Rectal smooth muscle tissue (tissue), 1 donor: ENCODE measurements around the gene UBN2.

ENCODE experiments used
- H3K27ac ChIP-seq: one replicate; pipeline ENCODE4 v1.7.0; 2013; ENCODE audit warnings: low read depth, low read length, inconsistent platforms
- H3K27me3 ChIP-seq: one replicate; pipeline ENCODE4 v1.7.0; 2013; ENCODE audit warnings: low read length; ENCODE audit not compliant: control insufficient read depth, insufficient read depth
- H3K36me3 ChIP-seq: one replicate; pipeline ENCODE4 v1.7.0; 2013; ENCODE audit warnings: low read length; ENCODE audit not compliant: control insufficient read depth, insufficient read depth
- H3K4me1 ChIP-seq: one replicate; pipeline ENCODE4 v1.7.0; 2013; ENCODE audit warnings: low read length; ENCODE audit not compliant: control insufficient read depth, insufficient read depth
- H3K4me3 ChIP-seq: one replicate; pipeline ENCODE4 v1.7.0; 2013; ENCODE audit warnings: low read length
- H3K9ac ChIP-seq: one replicate; pipeline ENCODE4 v1.7.0; 2013; ENCODE audit warnings: low read length

The UBN2 gene

DNA sequence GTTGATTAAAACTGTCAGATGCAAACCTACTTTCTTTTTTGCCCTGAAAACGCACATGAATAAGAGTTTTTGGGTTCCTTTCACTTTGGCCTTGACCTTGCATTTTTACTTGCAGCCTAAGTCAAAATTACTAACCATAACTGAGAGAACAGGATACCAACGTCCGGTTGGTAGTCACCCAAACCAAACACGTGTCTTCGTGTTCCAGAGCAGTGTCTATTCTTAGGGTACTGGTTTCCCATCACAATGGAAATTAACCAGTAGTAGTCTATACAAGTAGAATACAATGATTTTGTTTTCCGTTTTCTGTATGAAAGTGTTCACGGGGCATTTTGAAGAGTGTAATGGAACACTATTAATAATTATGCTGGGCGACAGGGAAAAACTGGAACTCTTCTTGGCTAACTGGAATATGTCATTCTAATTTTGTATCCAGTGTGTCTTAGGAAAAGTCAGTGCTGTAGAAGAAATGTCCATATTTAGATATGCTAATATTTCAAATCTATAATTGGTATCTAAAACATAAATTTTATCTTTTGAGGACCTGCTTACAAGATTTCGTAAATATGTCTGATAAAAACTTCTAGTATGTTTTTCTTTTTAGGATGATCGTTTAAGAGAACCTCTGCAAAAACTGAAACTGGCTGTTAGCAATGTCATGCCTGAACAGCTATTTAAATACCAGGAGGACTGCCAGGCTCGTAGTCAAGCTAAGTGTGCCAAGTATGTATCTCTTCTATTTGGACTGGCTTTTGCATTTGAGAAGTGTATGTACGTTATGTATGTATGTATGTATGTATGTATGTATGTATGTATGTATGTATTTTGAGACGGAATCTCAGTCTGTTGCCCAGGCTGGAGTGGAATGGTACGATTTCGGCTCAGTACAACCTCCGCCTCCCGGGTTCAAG, 40.9 kb downstream of the UBN2 start:
- peak overlapping the region; percentile 52 for H3K27ac ChIP-seq

DNA sequence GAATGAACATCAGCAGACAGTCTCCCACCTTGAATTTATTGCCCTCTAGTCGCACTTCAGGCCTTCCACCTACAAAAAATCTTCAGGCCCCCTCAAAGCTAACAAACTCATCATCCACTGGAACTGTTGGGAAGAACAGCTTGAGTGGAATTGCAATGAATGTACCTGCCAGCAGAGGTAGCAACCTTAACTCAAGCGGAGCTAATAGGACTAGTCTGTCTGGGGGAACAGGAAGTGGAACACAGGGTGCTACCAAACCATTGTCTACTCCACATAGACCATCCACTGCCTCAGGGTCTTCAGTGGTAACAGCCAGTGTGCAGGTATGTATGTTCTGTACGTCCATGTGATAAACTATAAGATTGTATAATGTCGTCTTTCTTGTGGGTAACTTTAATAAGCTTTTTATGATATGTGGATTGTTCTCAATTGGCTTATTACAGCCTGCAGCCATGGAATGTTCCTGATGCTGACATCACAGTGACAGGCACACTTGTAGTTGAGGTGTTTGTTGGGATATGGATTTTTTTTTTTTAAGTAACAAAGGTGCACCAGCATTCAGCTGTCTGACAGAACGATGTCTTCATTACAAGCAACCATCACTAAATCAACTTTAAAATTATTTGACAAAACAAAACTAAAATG, 53.3 kb downstream of the UBN2 start:
- Histone ChIP-seq H3K9ac (no peak overlapping the region), H3K27ac (no peak overlapping the region), H3K4me3 (no peak overlapping the region), H3K27me3 (no peaks in the 10 kb centered on the region), H3K36me3 (peaks cover 19% of the 10 kb centered on the region), H3K4me1 (no peaks in the 10 kb centered on the region)

More for the DNA sequence above, 40.9 kb downstream of the UBN2 start:
- no peaks in the 10 kb centered on the region for H3K27me3 ChIP-seq
- H3K36me3 ChIP-seq = peaks cover 7% of the 10 kb centered on the region
- H3K9ac ChIP-seq = no peak overlapping the region
- H3K4me1 ChIP-seq = no peaks in the 10 kb centered on the region
- H3K4me3 ChIP-seq = no peak overlapping the region

DNA sequence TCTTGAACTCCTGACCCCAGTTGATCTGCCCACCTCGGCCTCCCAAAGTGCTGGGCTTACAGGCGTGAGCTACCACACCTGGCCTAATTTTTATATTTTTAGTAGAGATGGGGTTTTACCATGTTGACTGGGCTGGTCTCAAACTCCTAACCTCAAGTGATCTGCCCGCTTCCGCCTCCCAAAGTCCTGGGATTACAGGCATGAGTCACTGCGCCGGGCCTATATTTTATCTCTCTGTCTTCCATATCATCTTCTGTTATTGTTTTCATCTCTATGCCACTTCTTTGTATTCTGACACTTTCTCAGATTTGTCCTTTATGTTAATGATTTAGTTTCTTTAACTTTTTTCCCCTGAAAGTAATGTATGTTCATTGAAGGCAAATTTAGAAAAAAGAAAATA, 55.1 kb downstream of the UBN2 start:
- H3K27me3 ChIP-seq = no peaks in the 10 kb centered on the region
- H3K4me3 ChIP-seq = no peak overlapping the region
- peaks cover 19% of the 10 kb centered on the region for H3K36me3 ChIP-seq
- no peak overlapping the region for H3K9ac ChIP-seq
- H3K27ac ChIP-seq = no peak overlapping the region
- no peaks in the 10 kb centered on the region for H3K4me1 ChIP-seq

DNA sequence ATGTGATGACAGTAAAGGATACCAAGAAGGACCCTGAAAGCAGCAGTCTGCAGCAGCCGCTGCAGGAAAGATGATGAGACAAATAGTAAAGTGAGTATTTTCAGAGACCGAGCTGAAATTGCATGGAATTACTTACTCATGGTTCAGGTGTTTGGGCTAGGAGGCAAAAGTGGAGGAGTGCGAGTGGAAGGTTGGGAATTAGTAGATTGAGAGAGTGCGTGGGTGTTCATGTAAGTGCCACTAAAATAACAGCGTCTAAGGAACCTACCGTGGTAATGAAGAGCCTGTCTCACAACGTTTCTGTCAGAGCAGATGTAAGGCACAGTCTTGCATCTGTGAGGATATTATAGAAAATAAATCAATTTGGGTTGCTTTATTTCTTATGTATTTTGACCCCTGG, 61.8 kb downstream of the UBN2 start:
- no peak overlapping the region for H3K9ac ChIP-seq
- H3K36me3 ChIP-seq = peaks cover 19% of the 10 kb centered on the region
- H3K4me3 ChIP-seq = no peak overlapping the region

DNA sequence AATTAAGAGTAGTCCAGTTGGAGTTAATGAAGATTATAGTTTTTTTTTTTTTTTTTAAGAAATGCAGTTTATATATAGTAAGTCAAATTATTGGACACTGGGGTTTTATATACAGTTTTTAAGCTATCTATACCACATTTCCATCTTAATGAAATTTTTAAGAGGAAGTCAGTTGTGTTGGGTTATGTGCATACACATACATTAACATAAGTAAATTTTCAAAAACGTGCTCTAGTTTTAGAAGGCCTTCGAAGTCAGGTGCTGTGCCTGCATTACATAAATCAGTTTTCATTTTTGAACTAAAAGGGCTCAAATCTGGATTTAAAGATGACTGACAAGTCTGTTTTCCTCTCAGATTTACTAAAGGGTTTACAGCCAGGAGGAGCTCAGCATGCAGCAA, 62.5 kb downstream of the UBN2 start:
- no peaks in the 10 kb centered on the region for H3K27me3 ChIP-seq
- H3K9ac ChIP-seq = no peak overlapping the region
- H3K4me1 ChIP-seq = no peaks in the 10 kb centered on the region
- no peak overlapping the region for H3K4me3 ChIP-seq
- peaks cover 17% of the 10 kb centered on the region for H3K36me3 ChIP-seq
- H3K27ac ChIP-seq = no peak overlapping the region

More for the DNA sequence above, 61.8 kb downstream of the UBN2 start:
- Histone ChIP-seq H3K27ac (no peak overlapping the region), H3K27me3 (no peaks in the 10 kb centered on the region), H3K4me1 (no peaks in the 10 kb centered on the region)

DNA sequence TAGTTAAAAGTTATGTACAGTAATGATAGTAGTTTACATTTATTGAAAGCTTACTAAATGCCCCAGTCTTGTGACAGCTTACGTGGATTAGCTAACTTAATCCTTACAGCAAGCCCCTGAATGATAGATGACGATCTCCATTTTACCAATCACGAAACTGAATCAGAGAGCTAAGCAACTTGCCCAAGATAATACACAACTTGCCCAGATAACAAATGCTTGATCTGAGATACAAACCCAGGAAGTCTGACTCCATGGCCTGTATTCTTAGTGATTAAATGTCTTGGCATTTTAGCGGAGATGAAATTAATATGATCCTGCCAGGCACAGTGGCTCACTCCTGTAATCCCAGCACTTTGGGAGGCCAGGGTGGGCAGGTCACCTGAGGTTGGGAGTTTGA, 63.2 kb downstream of the UBN2 start:
- Histone ChIP-seq H3K4me1 (no peaks in the 10 kb centered on the region), H3K4me3 (no peak overlapping the region), H3K27ac (no peak overlapping the region), H3K27me3 (no peaks in the 10 kb centered on the region), H3K9ac (no peak overlapping the region), H3K36me3 (peaks cover 17% of the 10 kb centered on the region)

DNA sequence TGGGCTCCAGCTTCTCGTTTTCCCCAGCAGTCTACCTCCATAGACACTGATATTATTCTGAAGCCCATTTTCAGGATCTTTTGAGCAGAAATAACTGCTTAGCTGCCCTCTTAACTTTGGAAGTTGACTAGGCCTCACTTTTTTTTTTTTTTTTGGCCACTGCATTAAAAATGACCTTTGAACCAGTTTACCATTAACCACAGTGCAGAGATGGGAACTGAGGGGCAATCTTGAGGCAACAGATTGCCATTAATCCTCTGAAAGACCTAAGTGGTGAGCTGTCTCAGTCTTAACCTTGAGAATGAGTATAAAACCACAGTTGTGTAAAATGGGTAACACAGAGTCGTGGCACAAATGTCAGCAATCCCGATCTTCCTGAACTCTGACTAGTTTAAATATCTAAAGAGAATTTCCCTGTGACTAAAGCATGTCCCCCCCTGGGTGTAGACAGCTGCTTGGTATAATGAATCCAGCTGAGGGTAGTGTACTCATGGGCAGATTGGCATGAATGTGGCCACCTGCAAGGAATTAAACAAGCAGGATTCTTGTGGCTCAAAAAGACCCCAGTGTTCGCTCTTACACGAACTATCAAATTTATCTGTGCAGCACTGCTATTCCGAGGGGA, 64.0 kb downstream of the UBN2 start:
- H3K9ac ChIP-seq = no peak overlapping the region
- no peak overlapping the region for H3K27ac ChIP-seq
- peaks cover 17% of the 10 kb centered on the region for H3K36me3 ChIP-seq
- H3K4me3 ChIP-seq = no peak overlapping the region
- H3K4me1 ChIP-seq = no peaks in the 10 kb centered on the region
- no peaks in the 10 kb centered on the region for H3K27me3 ChIP-seq

DNA sequence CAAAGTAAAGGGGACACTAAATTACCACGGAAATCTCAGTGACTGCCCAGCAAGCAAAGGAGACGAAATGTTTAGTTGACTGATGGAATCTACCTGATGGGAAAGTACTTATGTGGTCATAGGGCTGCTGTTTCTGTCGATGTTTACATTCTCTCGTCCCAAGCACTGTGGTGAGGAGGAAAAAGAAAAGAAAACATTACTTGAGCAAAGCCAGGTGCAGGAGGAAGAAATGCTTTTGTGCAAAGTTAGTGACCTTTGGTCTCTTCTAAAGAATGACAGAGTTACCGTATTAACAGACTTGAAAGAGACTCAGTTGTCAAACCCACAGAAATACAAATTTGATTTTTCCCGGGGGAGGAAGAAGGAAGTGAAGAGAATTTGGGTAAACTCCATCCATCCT, 66.8 kb downstream of the UBN2 start:
- H3K9ac ChIP-seq = no peak overlapping the region
- no peaks in the 10 kb centered on the region for H3K4me1 ChIP-seq
- H3K27me3 ChIP-seq = no peaks in the 10 kb centered on the region
- H3K27ac ChIP-seq = no peak overlapping the region
- peaks cover 17% of the 10 kb centered on the region for H3K36me3 ChIP-seq
- no peak overlapping the region for H3K4me3 ChIP-seq

DNA sequence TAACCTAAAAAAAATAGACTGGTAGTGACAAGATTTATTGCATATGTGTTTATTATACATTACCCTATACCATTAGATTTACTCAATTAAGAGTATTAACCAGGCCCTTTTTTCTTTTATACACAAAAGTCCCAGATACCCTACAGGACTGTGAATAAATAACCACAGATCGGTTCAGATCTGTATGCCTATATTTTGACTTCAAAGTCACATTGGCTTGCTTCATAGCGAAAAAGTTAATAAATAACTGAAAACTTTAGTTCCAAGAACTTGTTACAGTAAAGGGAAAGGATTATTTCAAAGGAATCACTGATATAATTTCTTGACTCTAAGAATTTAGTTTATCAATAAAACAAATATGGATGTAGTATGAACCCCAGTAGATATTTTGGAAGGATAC, 68.3 kb downstream of the UBN2 start:
- H3K27ac ChIP-seq = no peak overlapping the region
- H3K27me3 ChIP-seq = no peaks in the 10 kb centered on the region
- no peaks in the 10 kb centered on the region for H3K4me1 ChIP-seq
- H3K36me3 ChIP-seq = peaks cover 12% of the 10 kb centered on the region
- no peak overlapping the region for H3K4me3 ChIP-seq
- H3K9ac ChIP-seq = no peak overlapping the region

DNA sequence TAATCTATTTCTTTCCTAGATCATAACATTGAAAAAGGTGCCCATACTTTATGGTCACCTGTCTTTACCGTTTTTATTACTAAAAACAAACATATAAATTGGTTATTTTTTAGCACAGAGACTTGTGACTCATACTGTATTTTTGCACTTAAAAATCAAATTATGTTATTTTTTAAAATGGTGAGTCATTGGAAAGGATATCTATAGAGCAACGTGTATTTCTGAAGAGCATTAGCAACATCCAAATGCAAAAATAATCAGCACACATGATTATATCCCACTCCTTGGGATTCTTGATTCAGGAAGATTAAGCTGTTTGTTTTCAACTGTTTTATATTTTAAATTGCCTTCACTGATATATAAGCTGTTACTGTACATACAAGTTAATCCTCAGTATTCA, 69.4 kb downstream of the UBN2 start:
- H3K9ac ChIP-seq = no peak overlapping the region
- H3K27me3 ChIP-seq = no peaks in the 10 kb centered on the region
- H3K4me1 ChIP-seq = no peaks in the 10 kb centered on the region
- H3K27ac ChIP-seq = no peak overlapping the region
- peaks cover 8% of the 10 kb centered on the region for H3K36me3 ChIP-seq
- H3K4me3 ChIP-seq = no peak overlapping the region

DNA sequence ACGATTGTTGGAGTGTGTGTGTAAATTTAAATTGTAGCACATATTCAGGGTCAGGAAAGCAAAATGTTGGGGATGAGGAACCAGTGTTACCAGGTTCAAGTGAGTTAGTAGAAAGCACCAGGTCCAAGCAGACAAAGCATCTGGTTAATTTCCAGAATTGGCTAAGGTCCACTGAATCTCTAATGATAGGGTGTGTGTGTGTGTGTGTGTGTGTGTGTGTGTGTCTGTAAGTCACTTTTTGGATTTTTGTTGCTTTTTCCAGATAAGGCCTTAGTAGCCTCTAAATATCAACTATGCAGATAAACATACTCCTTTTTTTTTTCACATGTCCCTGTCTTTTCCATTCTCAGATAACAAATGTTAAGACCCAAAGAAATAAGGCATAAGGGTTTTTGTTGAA, 73.5 kb downstream of the UBN2 start:
- no peak overlapping the region for H3K4me3 ChIP-seq
- H3K9ac ChIP-seq = no peak overlapping the region
- no peaks in the 10 kb centered on the region for H3K4me1 ChIP-seq
- no peaks in the 10 kb centered on the region for H3K27me3 ChIP-seq
- no peak overlapping the region for H3K27ac ChIP-seq
- no peaks in the 10 kb centered on the region for H3K36me3 ChIP-seq

DNA sequence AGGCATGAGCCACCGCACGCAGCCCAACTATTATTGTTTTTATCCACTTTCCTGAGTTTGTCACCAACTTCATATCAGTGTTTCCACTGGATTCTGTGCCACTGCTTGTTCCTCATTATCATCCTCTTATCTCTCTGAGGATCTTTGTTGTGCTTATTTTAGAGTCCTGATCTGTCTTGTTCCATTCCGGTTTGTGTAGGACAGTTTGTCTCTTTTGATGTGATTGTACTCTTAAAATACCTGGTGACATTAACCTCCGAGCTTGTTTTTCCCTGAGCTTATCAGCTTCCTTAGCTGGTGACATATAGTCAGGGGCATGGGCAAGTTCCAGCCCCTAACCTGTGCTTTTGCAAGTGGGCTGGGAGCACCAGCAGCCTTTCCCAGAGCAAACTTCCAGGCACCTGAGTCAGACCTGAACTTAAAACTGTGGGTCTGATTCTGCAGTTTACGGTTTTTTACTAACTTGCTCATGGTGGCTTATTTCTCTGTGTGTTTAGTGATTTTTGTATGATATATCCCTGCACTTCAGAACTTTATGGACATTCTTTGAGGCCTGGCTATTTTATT, 87.0 kb downstream of the UBN2 start:
- no peak overlapping the region for H3K4me3 ChIP-seq
- no peak overlapping the region for H3K9ac ChIP-seq
- H3K27me3 ChIP-seq = no peaks in the 10 kb centered on the region
- no peak overlapping the region for H3K27ac ChIP-seq
- no peaks in the 10 kb centered on the region for H3K36me3 ChIP-seq
- H3K4me1 ChIP-seq = no peaks in the 10 kb centered on the region
